Keratinocyte (primary cell): Measurements from ENCODE around the gene HP1BP3.

Experiments used
- CTCF ChIP-seq, 3 experiments: IDR thresholded peaks in 1 of 3; conservative IDR thresholded peaks in 1 of 3; optimal IDR thresholded peaks in 1 of 3; 2 replicates in 2 of 3; 3 replicates in 1 of 3; pipeline versions ENCODE3 to v1.5.1; 2011; ENCODE audit warnings: low read length in 3 of 3, mild to moderate bottlenecking in 3 of 3, moderate library complexity in 2 of 3, control low read depth in 1 of 3, inconsistent platforms in 1 of 3; ENCODE audit not compliant: insufficient read depth in 2 of 3; ENCODE audit errors: extremely low read depth in 1 of 3
- EZH2 ChIP-seq: IDR thresholded peaks from one replicate; pipeline ENCODE4 v1.6.1; 2012; ENCODE audit warnings: inconsistent platforms, mild to moderate bottlenecking, low read length, moderate library complexity

- no peak for TF ChIP-seq CTCF (optimal IDR thresholded peaks at IDR 0.05 in 1 of 3, IDR thresholded peaks at IDR 0.05 in 1 of 3, conservative IDR thresholded peaks at IDR 0.05 in 1 of 3; ENCODE audit: extremely low read depth in 1 of 3, insufficient read depth in 2 of 3, low read length in 3 of 3)
- no peak for TF ChIP-seq EZH2
These were observed 51.5 kb downstream of the HP1BP3 start for GRCh38 chr1:20735581-20736111.
